Measurements from ENCODE around the gene ARID5B.
A peak's percentile ranks its signal among the peaks of the same experiment; 100 is the strongest.

The ARID5B gene, protein sequence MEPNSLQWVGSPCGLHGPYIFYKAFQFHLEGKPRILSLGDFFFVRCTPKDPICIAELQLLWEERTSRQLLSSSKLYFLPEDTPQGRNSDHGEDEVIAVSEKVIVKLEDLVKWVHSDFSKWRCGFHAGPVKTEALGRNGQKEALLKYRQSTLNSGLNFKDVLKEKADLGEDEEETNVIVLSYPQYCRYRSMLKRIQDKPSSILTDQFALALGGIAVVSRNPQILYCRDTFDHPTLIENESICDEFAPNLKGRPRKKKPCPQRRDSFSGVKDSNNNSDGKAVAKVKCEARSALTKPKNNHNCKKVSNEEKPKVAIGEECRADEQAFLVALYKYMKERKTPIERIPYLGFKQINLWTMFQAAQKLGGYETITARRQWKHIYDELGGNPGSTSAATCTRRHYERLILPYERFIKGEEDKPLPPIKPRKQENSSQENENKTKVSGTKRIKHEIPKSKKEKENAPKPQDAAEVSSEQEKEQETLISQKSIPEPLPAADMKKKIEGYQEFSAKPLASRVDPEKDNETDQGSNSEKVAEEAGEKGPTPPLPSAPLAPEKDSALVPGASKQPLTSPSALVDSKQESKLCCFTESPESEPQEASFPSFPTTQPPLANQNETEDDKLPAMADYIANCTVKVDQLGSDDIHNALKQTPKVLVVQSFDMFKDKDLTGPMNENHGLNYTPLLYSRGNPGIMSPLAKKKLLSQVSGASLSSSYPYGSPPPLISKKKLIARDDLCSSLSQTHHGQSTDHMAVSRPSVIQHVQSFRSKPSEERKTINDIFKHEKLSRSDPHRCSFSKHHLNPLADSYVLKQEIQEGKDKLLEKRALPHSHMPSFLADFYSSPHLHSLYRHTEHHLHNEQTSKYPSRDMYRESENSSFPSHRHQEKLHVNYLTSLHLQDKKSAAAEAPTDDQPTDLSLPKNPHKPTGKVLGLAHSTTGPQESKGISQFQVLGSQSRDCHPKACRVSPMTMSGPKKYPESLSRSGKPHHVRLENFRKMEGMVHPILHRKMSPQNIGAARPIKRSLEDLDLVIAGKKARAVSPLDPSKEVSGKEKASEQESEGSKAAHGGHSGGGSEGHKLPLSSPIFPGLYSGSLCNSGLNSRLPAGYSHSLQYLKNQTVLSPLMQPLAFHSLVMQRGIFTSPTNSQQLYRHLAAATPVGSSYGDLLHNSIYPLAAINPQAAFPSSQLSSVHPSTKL

GRCh38 chr10:61900829-61901792 is at the start of gene ARID5B:
Gene ARID5B (plus strand): TSS chr10:61901699. CDS start chr10:61901710, 11 bp downstream.
- peak within 1 kb of the TSS; percentile 98 for H2AFZ ChIP-seq (ENCODE audit: low read length)
- H4K20me1 ChIP-seq (ENCODE audit: insufficient read depth, low read length) = no peaks in the 10 kb centered on the region
- peak within 1 kb of the TSS; percentile 93 for H3K9ac ChIP-seq (ENCODE audit: low read length)
- no peaks in the 10 kb centered on the region for H3K36me3 ChIP-seq (replicated peaks; ENCODE audit: insufficient read depth, low read length)
- peaks cover 28% of the 10 kb centered on the region for H3K4me1 ChIP-seq (ENCODE audit: low read length)
- TF ChIP-seq, protein P1, sequence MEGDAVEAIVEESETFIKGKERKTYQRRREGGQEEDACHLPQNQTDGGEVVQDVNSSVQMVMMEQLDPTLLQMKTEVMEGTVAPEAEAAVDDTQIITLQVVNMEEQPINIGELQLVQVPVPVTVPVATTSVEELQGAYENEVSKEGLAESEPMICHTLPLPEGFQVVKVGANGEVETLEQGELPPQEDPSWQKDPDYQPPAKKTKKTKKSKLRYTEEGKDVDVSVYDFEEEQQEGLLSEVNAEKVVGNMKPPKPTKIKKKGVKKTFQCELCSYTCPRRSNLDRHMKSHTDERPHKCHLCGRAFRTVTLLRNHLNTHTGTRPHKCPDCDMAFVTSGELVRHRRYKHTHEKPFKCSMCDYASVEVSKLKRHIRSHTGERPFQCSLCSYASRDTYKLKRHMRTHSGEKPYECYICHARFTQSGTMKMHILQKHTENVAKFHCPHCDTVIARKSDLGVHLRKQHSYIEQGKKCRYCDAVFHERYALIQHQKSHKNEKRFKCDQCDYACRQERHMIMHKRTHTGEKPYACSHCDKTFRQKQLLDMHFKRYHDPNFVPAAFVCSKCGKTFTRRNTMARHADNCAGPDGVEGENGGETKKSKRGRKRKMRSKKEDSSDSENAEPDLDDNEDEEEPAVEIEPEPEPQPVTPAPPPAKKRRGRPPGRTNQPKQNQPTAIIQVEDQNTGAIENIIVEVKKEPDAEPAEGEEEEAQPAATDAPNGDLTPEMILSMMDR (IDR thresholded peaks at IDR 0.05; ENCODE audit: low read length) = no peak
- TF ChIP-seq EZH2 (optimal IDR thresholded peaks at IDR 0.05; ENCODE audit: low read depth, low read length) = no peak
- no peak for TF ChIP-seq EZH2phosphoT487 (IDR thresholded peaks at IDR 0.05; ENCODE audit: low read length)
- no peaks in the 10 kb centered on the region for H3K27me3 ChIP-seq (replicated peaks; ENCODE audit: insufficient read depth, low read length)
- H3K79me2 ChIP-seq (ENCODE audit: low read length) = peaks cover 48% of the 10 kb centered on the region
- H3K4me2 ChIP-seq (ENCODE audit: low read depth, low read length) = peak within 1 kb of the TSS; percentile 84
- peaks cover 72% of the 10 kb centered on the region for H3F3A ChIP-seq (ENCODE audit: insufficient read depth, low read length)
- H3K4me3 ChIP-seq (ENCODE audit: low read length) = peak within 1 kb of the TSS; percentile 74
- H3K27ac ChIP-seq (ENCODE audit: low read length) = peak within 1 kb of the TSS; percentile 98
- H3K9me2 ChIP-seq (replicated peaks; ENCODE audit: insufficient read depth, low read length) = no peaks in the 10 kb centered on the region
- no peaks in the 10 kb centered on the region for H3K9me3 ChIP-seq (replicated peaks; ENCODE audit: insufficient read depth, low read length)
- peak; percentile 72 for DNase-seq

GRCh38 chr10:61852261-61852660 is 49.2 kb upstream of the ARID5B start:
- Histone ChIP-seq H3K4me3 (ENCODE audit: low read length) (no peak overlapping the region), H3K27me3 (replicated peaks; ENCODE audit: insufficient read depth, low read length) (no peaks in the 10 kb centered on the region), H3K4me2 (ENCODE audit: low read depth, low read length) (no peak overlapping the region), H3K79me2 (ENCODE audit: low read length) (no peaks in the 10 kb centered on the region), H3F3A (ENCODE audit: insufficient read depth, low read length) (no peaks in the 10 kb centered on the region), H3K27ac (ENCODE audit: low read length) (no peak overlapping the region), H3K9ac (ENCODE audit: low read length) (no peak overlapping the region), H4K20me1 (ENCODE audit: insufficient read depth, low read length) (no peaks in the 10 kb centered on the region), H2AFZ (ENCODE audit: low read length) (no peak overlapping the region), H3K9me2 (replicated peaks; ENCODE audit: insufficient read depth, low read length) (no peaks in the 10 kb centered on the region), H3K9me3 (replicated peaks; ENCODE audit: insufficient read depth, low read length) (no peaks in the 10 kb centered on the region), H3K36me3 (replicated peaks; ENCODE audit: insufficient read depth, low read length) (no peaks in the 10 kb centered on the region), H3K4me1 (ENCODE audit: low read length) (peaks cover 3% of the 10 kb centered on the region; the same call in 1 of the 2 replicates)
- TF ChIP-seq, protein P1 (IDR thresholded peaks at IDR 0.05; ENCODE audit: low read length) = no peak
- TF ChIP-seq EZH2 (optimal IDR thresholded peaks at IDR 0.05; ENCODE audit: low read depth, low read length) (no peak), EZH2phosphoT487 (IDR thresholded peaks at IDR 0.05; ENCODE audit: low read length) (no peak)
- DNase-seq = no peak

DNA sequence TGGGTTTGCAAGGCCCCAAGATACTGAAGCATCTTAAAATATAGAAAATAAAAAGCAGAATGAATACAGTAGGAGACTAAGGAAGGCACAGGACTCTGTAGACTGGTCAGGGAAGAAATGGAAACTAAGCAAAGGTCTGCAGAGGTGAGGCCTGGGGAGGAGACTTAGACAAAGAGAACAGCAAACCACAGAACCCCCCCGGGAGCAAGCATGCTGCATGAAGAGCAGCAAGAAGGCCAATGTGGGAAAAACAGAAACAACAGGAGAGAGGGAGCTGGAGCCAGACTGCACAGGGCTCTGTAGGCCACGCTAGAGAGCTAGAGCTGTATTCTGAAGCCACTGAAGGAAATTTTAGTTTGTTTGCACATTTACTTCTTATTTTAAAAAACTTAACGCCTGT is 45.7 kb upstream of the ARID5B start:
- H3K27ac ChIP-seq (ENCODE audit: low read length) = no peak overlapping the region
- no peaks in the 10 kb centered on the region for H3K4me1 ChIP-seq (ENCODE audit: low read length)
- H2AFZ ChIP-seq (ENCODE audit: low read length) = no peak overlapping the region
- H3F3A ChIP-seq (ENCODE audit: insufficient read depth, low read length) = no peaks in the 10 kb centered on the region
- H4K20me1 ChIP-seq (ENCODE audit: insufficient read depth, low read length) = no peaks in the 10 kb centered on the region
- no peak overlapping the region for H3K4me2 ChIP-seq (ENCODE audit: low read depth, low read length)
- no peaks in the 10 kb centered on the region for H3K9me2 ChIP-seq (replicated peaks; ENCODE audit: insufficient read depth, low read length)
- no peaks in the 10 kb centered on the region for H3K79me2 ChIP-seq (ENCODE audit: low read length)
- H3K9ac ChIP-seq (ENCODE audit: low read length) = no peak overlapping the region
- no peaks in the 10 kb centered on the region for H3K9me3 ChIP-seq (replicated peaks; ENCODE audit: insufficient read depth, low read length)
- no peaks in the 10 kb centered on the region for H3K27me3 ChIP-seq (replicated peaks; ENCODE audit: insufficient read depth, low read length)
- no peak for TF ChIP-seq EZH2phosphoT487 (IDR thresholded peaks at IDR 0.05; ENCODE audit: low read length)
- TF ChIP-seq, protein P1 (IDR thresholded peaks at IDR 0.05; ENCODE audit: low read length) = no peak
- no peaks in the 10 kb centered on the region for H3K36me3 ChIP-seq (replicated peaks; ENCODE audit: insufficient read depth, low read length)
- no peak for DNase-seq
- H3K4me3 ChIP-seq (ENCODE audit: low read length) = no peak overlapping the region
